MM.1S (cell line): ENCODE measurements around the gene LIMCH1.

ENCODE experiments used
- DNase-seq: peaks from one replicate; pipeline ENCODE4 v3.0.0-alpha.2; 2015
- H2AFZ ChIP-seq: fragments of 300-600 bp; sonication (generic); 2 replicates; pipeline ENCODE4 v1.6.0; 2016; ENCODE audit warnings: antibody characterized with exemption, low read length
- H3F3A ChIP-seq: fragments of 300-600 bp; sonication (generic); 2 replicates; pipeline ENCODE4 v1.6.1; 2016; ENCODE audit warnings: mild to moderate bottlenecking, antibody characterized with exemption, low read length, moderate library complexity, mixed read lengths; ENCODE audit not compliant: insufficient read depth
- H3K27ac ChIP-seq: fragments of 300-600 bp; sonication (generic); 2 replicates; pipeline ENCODE4 v1.5.1; 2016; ENCODE audit warnings: mild to moderate bottlenecking, low read length
- H3K27me3 ChIP-seq: fragments of 300-600 bp; sonication (generic); replicated peaks from 2 replicates; pipeline ENCODE4 v1.6.0; 2016; ENCODE audit warnings: low read length; ENCODE audit not compliant: insufficient read depth
- H3K36me3 ChIP-seq: fragments of 300-600 bp; sonication (generic); replicated peaks from 2 replicates; pipeline ENCODE4 v1.6.1; 2016; ENCODE audit warnings: mild to moderate bottlenecking, low read length, mixed read lengths; ENCODE audit not compliant: insufficient read depth
- H3K4me1 ChIP-seq: fragments of 300-600 bp; sonication (generic); 2 replicates; pipeline ENCODE4 v1.6.1; 2016; ENCODE audit warnings: low read length, mixed read lengths
- H3K4me2 ChIP-seq: fragments of 300-600 bp; sonication (generic); 2 replicates; pipeline ENCODE4 v1.6.0; 2016; ENCODE audit warnings: low read depth, low read length
- H3K4me3 ChIP-seq: fragments of 300-600 bp; sonication (generic); 2 replicates; pipeline ENCODE4 v1.5.1; 2016; ENCODE audit warnings: low read length, mixed read lengths
- H3K79me2 ChIP-seq: fragments of 300-600 bp; sonication (generic); 2 replicates; pipeline ENCODE4 v1.6.1; 2016; ENCODE audit warnings: mixed run types, low read length, mixed read lengths
- H3K9ac ChIP-seq: fragments of 300-600 bp; sonication (generic); 2 replicates; pipeline ENCODE4 v1.6.1; 2016; ENCODE audit warnings: low read length, mixed read lengths
- H3K9me2 ChIP-seq: fragments of 300-600 bp; sonication (generic); replicated peaks from 2 replicates; pipeline ENCODE4 v1.6.1; 2016; ENCODE audit warnings: mild to moderate bottlenecking, low read length, mixed read lengths; ENCODE audit not compliant: insufficient read depth
- H3K9me3 ChIP-seq: fragments of 300-600 bp; sonication (generic); replicated peaks from 2 replicates; pipeline ENCODE4 v1.6.1; 2016; ENCODE audit warnings: mild to moderate bottlenecking, low read length, mixed read lengths; ENCODE audit not compliant: insufficient read depth
- H4K20me1 ChIP-seq: fragments of 300-600 bp; sonication (generic); 2 replicates; pipeline ENCODE4 v1.6.1; 2016; ENCODE audit warnings: mild to moderate bottlenecking, low read length, moderate library complexity, mixed read lengths; ENCODE audit not compliant: insufficient read depth
- EZH2 ChIP-seq: fragments of 300-600 bp; sonication (generic); optimal IDR thresholded peaks from 2 replicates; pipeline ENCODE3; 2017; ENCODE audit warnings: low read depth, mild to moderate bottlenecking, antibody characterized with exemption, low read length, mixed read lengths
- EZH2phosphoT487 ChIP-seq: fragments of 300-600 bp; sonication (generic); IDR thresholded peaks from 2 replicates; pipeline ENCODE4 v1.6.1; 2018; ENCODE audit warnings: antibody characterized with exemption, low read length
- TF ChIP-seq, protein P1 (sequence below): fragments of 300-600 bp; sonication (generic); IDR thresholded peaks from 2 replicates; pipeline ENCODE4 v1.5.1; 2016; ENCODE audit warnings: antibody characterized with exemption, low read length, mixed read lengths

LIMCH1 gene

GRCh38 chr4:41613821-41614220 is 75.9 kb downstream of the LIMCH1 start:
- Histone ChIP-seq H3K27ac (no peak overlapping the region), H3K27me3 (no peaks in the 10 kb centered on the region), H3K79me2 (no peaks in the 10 kb centered on the region), H2AFZ (no peak overlapping the region), H3K4me1 (no peaks in the 10 kb centered on the region), H3K9me3 (no peaks in the 10 kb centered on the region), H3K9me2 (no peaks in the 10 kb centered on the region), H3K36me3 (no peaks in the 10 kb centered on the region), H3K9ac (no peak overlapping the region), H4K20me1 (no peaks in the 10 kb centered on the region), H3K4me3 (no peak overlapping the region), H3F3A (no peaks in the 10 kb centered on the region), H3K4me2 (no peak overlapping the region)
- no peak for DNase-seq
- no peak for TF ChIP-seq EZH2phosphoT487
- TF ChIP-seq, protein P1, sequence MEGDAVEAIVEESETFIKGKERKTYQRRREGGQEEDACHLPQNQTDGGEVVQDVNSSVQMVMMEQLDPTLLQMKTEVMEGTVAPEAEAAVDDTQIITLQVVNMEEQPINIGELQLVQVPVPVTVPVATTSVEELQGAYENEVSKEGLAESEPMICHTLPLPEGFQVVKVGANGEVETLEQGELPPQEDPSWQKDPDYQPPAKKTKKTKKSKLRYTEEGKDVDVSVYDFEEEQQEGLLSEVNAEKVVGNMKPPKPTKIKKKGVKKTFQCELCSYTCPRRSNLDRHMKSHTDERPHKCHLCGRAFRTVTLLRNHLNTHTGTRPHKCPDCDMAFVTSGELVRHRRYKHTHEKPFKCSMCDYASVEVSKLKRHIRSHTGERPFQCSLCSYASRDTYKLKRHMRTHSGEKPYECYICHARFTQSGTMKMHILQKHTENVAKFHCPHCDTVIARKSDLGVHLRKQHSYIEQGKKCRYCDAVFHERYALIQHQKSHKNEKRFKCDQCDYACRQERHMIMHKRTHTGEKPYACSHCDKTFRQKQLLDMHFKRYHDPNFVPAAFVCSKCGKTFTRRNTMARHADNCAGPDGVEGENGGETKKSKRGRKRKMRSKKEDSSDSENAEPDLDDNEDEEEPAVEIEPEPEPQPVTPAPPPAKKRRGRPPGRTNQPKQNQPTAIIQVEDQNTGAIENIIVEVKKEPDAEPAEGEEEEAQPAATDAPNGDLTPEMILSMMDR, result no peak
- TF ChIP-seq EZH2, result no peak

- H3K9me2 ChIP-seq, result no peaks in the 10 kb centered on the region
- no peaks in the 10 kb centered on the region for H3K9me3 ChIP-seq
- H3F3A ChIP-seq, result no peaks in the 10 kb centered on the region
- no peaks in the 10 kb centered on the region for H3K27me3 ChIP-seq
- no peak overlapping the region for H3K4me2 ChIP-seq
- no peak overlapping the region for H3K4me3 ChIP-seq
- no peaks in the 10 kb centered on the region for H3K36me3 ChIP-seq
- H3K27ac ChIP-seq, result no peak overlapping the region
- no peak overlapping the region for H2AFZ ChIP-seq
- no peak for DNase-seq
- H4K20me1 ChIP-seq, result no peaks in the 10 kb centered on the region
- H3K4me1 ChIP-seq, result no peaks in the 10 kb centered on the region
- no peak overlapping the region for H3K9ac ChIP-seq
- H3K79me2 ChIP-seq, result no peaks in the 10 kb centered on the region
- TF ChIP-seq, protein P1, result no peak
- no peak for TF ChIP-seq EZH2phosphoT487
- no peak for TF ChIP-seq EZH2
These were observed 76.6 kb downstream of the LIMCH1 start for GRCh38 chr4:41614519-41614918.

DNA sequence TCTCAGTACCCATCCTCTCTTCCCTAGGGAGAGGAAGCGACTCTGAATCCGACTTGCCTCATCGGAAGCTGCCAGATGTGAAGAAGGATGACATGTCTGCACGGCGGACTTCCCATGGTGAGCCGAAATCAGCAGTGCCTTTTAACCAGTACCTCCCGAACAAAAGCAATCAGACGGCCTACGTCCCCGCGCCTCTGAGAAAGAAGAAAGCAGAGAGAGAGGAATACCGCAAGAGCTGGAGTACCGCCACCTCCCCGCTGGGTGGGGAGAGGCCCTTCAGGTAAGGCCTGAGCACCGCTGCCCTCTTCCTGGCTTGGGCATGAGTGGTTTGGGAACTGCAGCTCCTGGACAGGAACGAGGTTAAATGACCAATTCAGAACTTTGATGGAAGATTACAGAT is 81.2 kb downstream of the LIMCH1 start:
- no peaks in the 10 kb centered on the region for H3F3A ChIP-seq
- no peaks in the 10 kb centered on the region for H3K36me3 ChIP-seq
- H2AFZ ChIP-seq, result no peak overlapping the region
- no peak overlapping the region for H3K27ac ChIP-seq
- no peak overlapping the region for H3K9ac ChIP-seq
- H3K9me2 ChIP-seq, result no peaks in the 10 kb centered on the region
- H3K27me3 ChIP-seq, result no peaks in the 10 kb centered on the region
- no peaks in the 10 kb centered on the region for H4K20me1 ChIP-seq
- TF ChIP-seq, protein P1, result no peak
- TF ChIP-seq EZH2 (no peak), EZH2phosphoT487 (no peak)
- DNase-seq, result no peak
- H3K4me2 ChIP-seq, result no peak overlapping the region
- H3K9me3 ChIP-seq, result no peaks in the 10 kb centered on the region
- no peak overlapping the region for H3K4me3 ChIP-seq
- H3K79me2 ChIP-seq, result no peaks in the 10 kb centered on the region
- H3K4me1 ChIP-seq, result no peaks in the 10 kb centered on the region
